Ishikawa (cell line): ENCODE measurements around the gene HOXB3.

ENCODE experiments used
- CEBPB ChIP-seq: IDR thresholded peaks from 2 replicates; pipeline ENCODE4 v1.6.1; 2012
- EGR1 ChIP-seq: IDR thresholded peaks from 2 replicates; pipeline ENCODE4 v1.6.1; 2012
- EP300 ChIP-seq: IDR thresholded peaks from 2 replicates; pipeline ENCODE4 v1.6.1; 2012; ENCODE audit warnings: borderline replicate concordance
- MAX ChIP-seq: IDR thresholded peaks from 2 replicates; pipeline ENCODE4 v1.6.1; 2012
- RAD21 ChIP-seq: IDR thresholded peaks from 2 replicates; pipeline ENCODE4 v1.6.1; 2012; ENCODE audit warnings: low read depth
- REST ChIP-seq: IDR thresholded peaks from 2 replicates; pipeline ENCODE4 v1.6.1; 2012; ENCODE audit warnings: low read depth, mild to moderate bottlenecking
- TAF1 ChIP-seq: IDR thresholded peaks from 2 replicates; pipeline ENCODE4 v1.6.1; 2012; ENCODE audit warnings: low read depth, mild to moderate bottlenecking
- TCF12 ChIP-seq: IDR thresholded peaks from 2 replicates; pipeline ENCODE4 v1.6.1; 2012; ENCODE audit warnings: low read depth
- TEAD4 ChIP-seq: IDR thresholded peaks from 2 replicates; pipeline ENCODE4 v1.6.1; 2012
- YY1 ChIP-seq: IDR thresholded peaks from 2 replicates; pipeline ENCODE4 v1.6.1; 2012; ENCODE audit warnings: low read depth
- ZBTB7A ChIP-seq: IDR thresholded peaks from 2 replicates; pipeline ENCODE4 v1.6.1; 2012; ENCODE audit warnings: low read depth

GRCh38 chr17:48568499-48569239 lies 21.4 kb downstream of the HOXB3 start:
- TF ChIP-seq TCF12 (peak; percentile 26; the same call in 1 of the 2 replicates), CEBPB (no peak), REST (no peak), YY1 (no peak), ZBTB7A (no peak), MAX (no peak), EP300 (peak; percentile 20; the same call in 1 of the 2 replicates), TAF1 (no peak), TEAD4 (no peak), EGR1 (no peak), RAD21 (no peak)
